ENCODE measurements around the gene IQCM. TPM values are rescaled to one million over a fixed set of nuclear protein-coding genes. Genes with fewer than 3 reads are reported as not detected.

The IQCM gene
- total RNA-seq, 6 experiments from 2014 or later, result 0.10 TPM; not detected in 5

GRCh38 chr4:149741186-149741831 is 74.3 kb downstream of the IQCM start:
- DNase-seq, result no peak
- no peak overlapping the region for H3K27ac Mint-ChIP-seq
- TF ChIP-seq CTCF (IDR thresholded peaks at IDR 0.05), result no peak
- no peaks in the 10 kb centered on the region for H3K4me1 Mint-ChIP-seq (ENCODE audit: low read depth)
- H3K9me3 Mint-ChIP-seq, result no peaks in the 10 kb centered on the region
- H3K27me3 Mint-ChIP-seq (ENCODE audit: insufficient read depth), result peaks cover 5% of the 10 kb centered on the region
- no peaks in the 10 kb centered on the region for H3K36me3 Mint-ChIP-seq (ENCODE audit: low read depth)
- no peak overlapping the region for H3K4me3 Mint-ChIP-seq

GRCh38 chr4:149738156-149738555 is 77.5 kb downstream of the IQCM start:
- TF ChIP-seq CTCF (IDR thresholded peaks at IDR 0.05), result no peak
- peaks cover 4% of the 10 kb centered on the region for H3K27me3 Mint-ChIP-seq (ENCODE audit: insufficient read depth)
- H3K4me3 Mint-ChIP-seq, result no peak overlapping the region
- no peaks in the 10 kb centered on the region for H3K36me3 Mint-ChIP-seq (ENCODE audit: low read depth)
- no peak for DNase-seq
- no peaks in the 10 kb centered on the region for H3K4me1 Mint-ChIP-seq (ENCODE audit: low read depth)
- no peaks in the 10 kb centered on the region for H3K9me3 Mint-ChIP-seq
- H3K27ac Mint-ChIP-seq, result no peak overlapping the region

GRCh38 chr4:149735796-149736195 is 79.8 kb downstream of the IQCM start:
- H3K27ac Mint-ChIP-seq, result no peak overlapping the region
- peaks cover 5% of the 10 kb centered on the region for H3K27me3 Mint-ChIP-seq (ENCODE audit: insufficient read depth)
- no peaks in the 10 kb centered on the region for H3K9me3 Mint-ChIP-seq
- no peak; the same call in 1 of the 2 replicates for TF ChIP-seq CTCF (IDR thresholded peaks at IDR 0.05)
- H3K4me1 Mint-ChIP-seq (ENCODE audit: low read depth), result no peaks in the 10 kb centered on the region
- DNase-seq, result no peak
- H3K4me3 Mint-ChIP-seq, result no peak overlapping the region
- no peaks in the 10 kb centered on the region for H3K36me3 Mint-ChIP-seq (ENCODE audit: low read depth)

- H3K27me3 Mint-ChIP-seq (ENCODE audit: insufficient read depth), result peaks cover 11% of the 10 kb centered on the region
- H3K36me3 Mint-ChIP-seq (ENCODE audit: low read depth), result no peaks in the 10 kb centered on the region
- no peak for DNase-seq
- no peaks in the 10 kb centered on the region for H3K4me1 Mint-ChIP-seq (ENCODE audit: low read depth)
- no peaks in the 10 kb centered on the region for H3K9me3 Mint-ChIP-seq
- H3K4me3 Mint-ChIP-seq, result no peak overlapping the region
- no peak overlapping the region for H3K27ac Mint-ChIP-seq
- TF ChIP-seq CTCF (IDR thresholded peaks at IDR 0.05), result no peak
Observed at GRCh38 chr4:149728444-149728843, 87.2 kb downstream of the IQCM start.

- Mint-ChIP-seq H3K9me3 (no peaks in the 10 kb centered on the region), H3K4me3 (no peak overlapping the region), H3K27ac (no peak overlapping the region), H3K36me3 (ENCODE audit: low read depth) (no peaks in the 10 kb centered on the region), H3K4me1 (ENCODE audit: low read depth) (no peaks in the 10 kb centered on the region), H3K27me3 (ENCODE audit: insufficient read depth) (peaks cover 9% of the 10 kb centered on the region)
- TF ChIP-seq CTCF (IDR thresholded peaks at IDR 0.05), result no peak
- DNase-seq, result no peak
Observed at GRCh38 chr4:149727663-149728062, 88.0 kb downstream of the IQCM start.
